ENCODE data around the gene CORO2A. TPM values are rescaled to one million over a fixed set of nuclear protein-coding genes. Genes with fewer than 3 reads are reported as not detected.

CORO2A gene
- total and polyA plus RNA-seq, 2 donors (not counting 3 experiments of a cell fraction or from before 2014, with no cell fraction given) = 0.35 to 0.53 TPM

- Histone ChIP-seq H3K9ac (replicated peaks; ENCODE audit: extremely low read depth, insufficient read depth, low read length) (no peak overlapping the region), H2AFZ (ENCODE audit: low read depth, low read length) (no peak overlapping the region), H3K4me2 (ENCODE audit: insufficient read depth, low read length) (no peak overlapping the region), H3K9me3 (replicated peaks; ENCODE audit: control insufficient read depth, insufficient read depth, low read length) (no peaks in the 10 kb centered on the region), H3K9me1 (replicated peaks; ENCODE audit: control insufficient read depth, extremely low read depth, insufficient read depth, low read length) (no peaks in the 10 kb centered on the region), H3K79me2 (ENCODE audit: control insufficient read depth, insufficient read depth, low read length) (no peaks in the 10 kb centered on the region), H3K27me3 (ENCODE audit: control insufficient read depth in 2 of 2, insufficient read depth in 2 of 2, low read length in 2 of 2) (no peaks in the 10 kb centered on the region), H3K4me1 (ENCODE audit: control insufficient read depth, extremely low read depth, insufficient read depth, low read length) (peaks cover 15% of the 10 kb centered on the region), H4K20me1 (replicated peaks; ENCODE audit: control insufficient read depth, extremely low read depth, insufficient read depth, low read length) (no peaks in the 10 kb centered on the region), H3K4me3 (replicated peaks in 1 of 3; ENCODE audit: insufficient read depth in 1 of 3, low read depth in 1 of 3, low read length in 3 of 3) (no peak overlapping the region), H3K36me3 (ENCODE audit: control insufficient read depth in 2 of 2, extremely low read depth in 1 of 2, insufficient read depth in 2 of 2, low read length in 2 of 2) (no peaks in the 10 kb centered on the region), H3K27ac (ENCODE audit: insufficient read depth, low read depth, low read length) (no peak overlapping the region)
- dilution Hi-C loops (cut with MboI; ENCODE audit: extremely low pct_ligation_motif_present, low sequenced_read_pairs) = no loop called here
- FAIRE-seq (no peak), DNase-seq (ENCODE audit: low read depth, low spot score) (no peak)
- TF ChIP-seq JUN (IDR thresholded peaks at IDR 0.05; ENCODE audit: borderline replicate concordance, insufficient read depth, insufficient read length, low read depth) = no peak
- no peak for TF ChIP-seq POLR2AphosphoS5 (IDR thresholded peaks at IDR 0.05; ENCODE audit: insufficient read depth, low read depth, low read length)
- TF ChIP-seq POLR2A (IDR thresholded peaks at IDR 0.05; ENCODE audit: low read depth, low read length) = no peak
- TF ChIP-seq MYC (IDR thresholded peaks at IDR 0.05; ENCODE audit: low read depth, low read length) = no peak
- TF ChIP-seq EZH2 (IDR thresholded peaks at IDR 0.05; ENCODE audit: borderline replicate concordance, low read depth, low read length, severe bottlenecking) = no peak
- TF ChIP-seq, protein P1, sequence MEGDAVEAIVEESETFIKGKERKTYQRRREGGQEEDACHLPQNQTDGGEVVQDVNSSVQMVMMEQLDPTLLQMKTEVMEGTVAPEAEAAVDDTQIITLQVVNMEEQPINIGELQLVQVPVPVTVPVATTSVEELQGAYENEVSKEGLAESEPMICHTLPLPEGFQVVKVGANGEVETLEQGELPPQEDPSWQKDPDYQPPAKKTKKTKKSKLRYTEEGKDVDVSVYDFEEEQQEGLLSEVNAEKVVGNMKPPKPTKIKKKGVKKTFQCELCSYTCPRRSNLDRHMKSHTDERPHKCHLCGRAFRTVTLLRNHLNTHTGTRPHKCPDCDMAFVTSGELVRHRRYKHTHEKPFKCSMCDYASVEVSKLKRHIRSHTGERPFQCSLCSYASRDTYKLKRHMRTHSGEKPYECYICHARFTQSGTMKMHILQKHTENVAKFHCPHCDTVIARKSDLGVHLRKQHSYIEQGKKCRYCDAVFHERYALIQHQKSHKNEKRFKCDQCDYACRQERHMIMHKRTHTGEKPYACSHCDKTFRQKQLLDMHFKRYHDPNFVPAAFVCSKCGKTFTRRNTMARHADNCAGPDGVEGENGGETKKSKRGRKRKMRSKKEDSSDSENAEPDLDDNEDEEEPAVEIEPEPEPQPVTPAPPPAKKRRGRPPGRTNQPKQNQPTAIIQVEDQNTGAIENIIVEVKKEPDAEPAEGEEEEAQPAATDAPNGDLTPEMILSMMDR (IDR thresholded peaks at IDR 0.05; ENCODE audit: extremely low read depth in 1 of 2, insufficient read depth in 1 of 2, low read depth in 1 of 2, low read length in 2 of 2) = no peak
- TF ChIP-seq MAX (IDR thresholded peaks at IDR 0.05; ENCODE audit: insufficient read depth, insufficient read length) = no peak
- TF ChIP-seq FOS (IDR thresholded peaks at IDR 0.05; ENCODE audit: borderline replicate concordance, insufficient read depth, low read length) = no peak
- TF ChIP-seq GATA2 (IDR thresholded peaks at IDR 0.05; ENCODE audit: insufficient read depth, insufficient read length, low read depth, low read length) = no peak
- intact Hi-C loops (cut with micrococcal nuclease) = no loop called here
- CTCF ChIA-PET = interaction anchor here (1.2 kb wide), 1 partner anchor 10 kb away, joined by 3 read pairs; no protein-coding TSS in a partner anchor
- POLR2A ChIA-PET = no interaction called here
- no TSS peak for BruUV-seq (replicated peaks)
These were observed 27.4 kb upstream of the CORO2A start for GRCh38 chr9:98219794-98220370.
